Measurements from ENCODE around the gene FGFR4. TPM values are rescaled to one million over a fixed set of nuclear protein-coding genes. Genes with fewer than 3 reads are reported as not detected.

FGFR4 gene
- polyA plus RNA-seq, 1 donor (not counting 4 experiments of a cell fraction or from before 2014, with no cell fraction given) = 0.62 TPM

DNA sequence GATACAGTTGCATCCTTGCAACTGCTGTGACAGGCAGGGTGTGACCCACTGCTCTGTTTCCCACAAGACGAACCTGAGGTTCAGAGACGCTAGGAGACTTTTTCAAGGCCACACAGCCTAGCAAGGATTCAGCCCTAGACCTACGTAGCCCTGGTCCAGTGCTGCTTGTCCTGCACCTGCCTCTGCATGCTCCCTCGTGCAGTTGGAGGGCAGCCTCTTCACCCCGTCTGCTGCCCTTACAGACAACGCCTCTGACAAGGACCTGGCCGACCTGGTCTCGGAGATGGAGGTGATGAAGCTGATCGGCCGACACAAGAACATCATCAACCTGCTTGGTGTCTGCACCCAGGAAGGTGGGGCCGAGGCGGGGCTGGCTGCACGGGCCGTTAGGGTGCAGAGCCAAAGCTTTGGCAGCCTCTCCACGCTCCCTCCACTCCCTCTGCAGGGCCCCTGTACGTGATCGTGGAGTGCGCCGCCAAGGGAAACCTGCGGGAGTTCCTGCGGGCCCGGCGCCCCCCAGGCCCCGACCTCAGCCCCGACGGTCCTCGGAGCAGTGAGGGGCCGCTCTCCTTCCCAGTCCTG, 8.5 kb downstream of the FGFR4 start:
- Histone ChIP-seq H2AFZ (ENCODE audit: control insufficient read depth, low read length) (no peak overlapping the region), H4K20me1 (ENCODE audit: control insufficient read depth, extremely low read depth, insufficient read depth, low read length) (no peaks in the 10 kb centered on the region), H3K4me2 (ENCODE audit: control insufficient read depth, extremely low read depth, insufficient read depth, low read depth, low read length) (no peak overlapping the region), H3K4me3 (ENCODE audit: control insufficient read depth in 2 of 3, extremely low read depth in 1 of 3, insufficient read depth in 2 of 3, low read depth in 1 of 3, low read length in 3 of 3) (no peak overlapping the region), H3K9me1 (ENCODE audit: control insufficient read depth, extremely low read depth, insufficient read depth, low read length) (no peaks in the 10 kb centered on the region), H3K9me3 (ENCODE audit: control insufficient read depth, low read depth, low read length) (no peaks in the 10 kb centered on the region), H3K36me3 (ENCODE audit: control insufficient read depth in 2 of 2, extremely low read depth in 1 of 2, insufficient read depth in 2 of 2, low read length in 2 of 2) (no peaks in the 10 kb centered on the region), H3K9ac (ENCODE audit: control insufficient read depth, extremely low read depth, insufficient read depth, low read length) (no peak overlapping the region), H3K79me2 (ENCODE audit: control insufficient read depth, insufficient read depth, low read length) (no peaks in the 10 kb centered on the region), H3K27me3 (ENCODE audit: control insufficient read depth, extremely low read depth, insufficient read depth, low read length) (peaks cover 4% of the 10 kb centered on the region), H3K27ac (ENCODE audit: control insufficient read depth, insufficient read depth, low read length) (no peak overlapping the region), H3K4me1 (ENCODE audit: control insufficient read depth, extremely low read depth, insufficient read depth, low read length) (no peaks in the 10 kb centered on the region)
- FAIRE-seq = no peak
- dilution Hi-C loops (cut with MboI; ENCODE audit: extremely low pct_ligation_motif_present, low sequenced_read_pairs) = no loop called here
- TF ChIP-seq, protein P1, sequence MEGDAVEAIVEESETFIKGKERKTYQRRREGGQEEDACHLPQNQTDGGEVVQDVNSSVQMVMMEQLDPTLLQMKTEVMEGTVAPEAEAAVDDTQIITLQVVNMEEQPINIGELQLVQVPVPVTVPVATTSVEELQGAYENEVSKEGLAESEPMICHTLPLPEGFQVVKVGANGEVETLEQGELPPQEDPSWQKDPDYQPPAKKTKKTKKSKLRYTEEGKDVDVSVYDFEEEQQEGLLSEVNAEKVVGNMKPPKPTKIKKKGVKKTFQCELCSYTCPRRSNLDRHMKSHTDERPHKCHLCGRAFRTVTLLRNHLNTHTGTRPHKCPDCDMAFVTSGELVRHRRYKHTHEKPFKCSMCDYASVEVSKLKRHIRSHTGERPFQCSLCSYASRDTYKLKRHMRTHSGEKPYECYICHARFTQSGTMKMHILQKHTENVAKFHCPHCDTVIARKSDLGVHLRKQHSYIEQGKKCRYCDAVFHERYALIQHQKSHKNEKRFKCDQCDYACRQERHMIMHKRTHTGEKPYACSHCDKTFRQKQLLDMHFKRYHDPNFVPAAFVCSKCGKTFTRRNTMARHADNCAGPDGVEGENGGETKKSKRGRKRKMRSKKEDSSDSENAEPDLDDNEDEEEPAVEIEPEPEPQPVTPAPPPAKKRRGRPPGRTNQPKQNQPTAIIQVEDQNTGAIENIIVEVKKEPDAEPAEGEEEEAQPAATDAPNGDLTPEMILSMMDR (optimal IDR thresholded peaks at IDR 0.05 in 1 of 3, IDR thresholded peaks at IDR 0.05 in 1 of 3, conservative IDR thresholded peaks at IDR 0.05 in 1 of 3; ENCODE audit: extremely low read depth in 1 of 3, insufficient read depth in 2 of 3, low read length in 3 of 3) = no peak
- no peak for TF ChIP-seq EZH2 (IDR thresholded peaks at IDR 0.05; ENCODE audit: low read length)
- DNase-seq (ENCODE audit: low read depth, low spot score) = no peak

DNA sequence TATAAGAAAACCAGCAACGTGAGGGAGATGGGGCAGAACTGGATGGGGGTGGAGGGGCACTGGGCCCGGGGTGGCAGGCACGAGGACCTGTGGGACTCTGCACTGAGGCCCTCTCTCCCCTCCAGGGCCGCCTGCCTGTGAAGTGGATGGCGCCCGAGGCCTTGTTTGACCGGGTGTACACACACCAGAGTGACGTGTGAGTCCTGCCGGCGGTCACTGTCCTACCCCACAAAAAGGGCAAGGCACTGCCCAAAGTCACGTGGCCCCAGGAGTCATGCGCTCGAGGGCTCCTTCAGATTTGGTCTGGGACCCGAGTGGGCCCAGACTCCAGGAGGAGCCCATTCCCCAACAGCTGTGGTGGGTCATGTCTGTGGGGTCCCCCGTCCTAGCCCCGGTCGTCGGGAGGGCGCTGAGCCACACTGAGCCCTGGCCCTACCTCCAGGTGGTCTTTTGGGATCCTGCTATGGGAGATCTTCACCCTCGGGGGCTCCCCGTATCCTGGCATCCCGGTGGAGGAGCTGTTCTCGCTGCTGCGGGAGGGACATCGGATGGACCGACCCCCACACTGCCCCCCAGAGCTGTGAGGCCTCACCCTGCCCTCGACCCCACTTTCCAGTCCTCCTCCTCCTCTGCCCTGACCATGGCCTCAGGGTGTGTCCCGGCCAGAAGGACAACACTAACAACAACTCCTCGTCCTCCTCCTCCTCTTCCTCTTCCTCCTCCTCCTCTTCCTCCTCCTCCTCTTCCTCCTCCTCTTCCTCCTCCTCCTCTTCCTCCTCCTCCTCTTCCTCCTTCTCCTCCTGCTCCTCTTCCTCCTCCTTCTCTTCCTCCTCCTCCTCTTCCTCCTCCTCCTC, 9.7 kb downstream of the FGFR4 start:
- Histone ChIP-seq H3K27me3 (ENCODE audit: control insufficient read depth, extremely low read depth, insufficient read depth, low read length) (peaks cover 4% of the 10 kb centered on the region), H3K9me3 (ENCODE audit: control insufficient read depth, low read depth, low read length) (no peaks in the 10 kb centered on the region), H3K4me2 (ENCODE audit: control insufficient read depth, extremely low read depth, insufficient read depth, low read depth, low read length) (no peak overlapping the region), H3K9ac (ENCODE audit: control insufficient read depth, extremely low read depth, insufficient read depth, low read length) (no peak overlapping the region), H2AFZ (ENCODE audit: control insufficient read depth, low read length) (no peak overlapping the region), H3K9me1 (ENCODE audit: control insufficient read depth, extremely low read depth, insufficient read depth, low read length) (no peaks in the 10 kb centered on the region), H3K27ac (ENCODE audit: control insufficient read depth, insufficient read depth, low read length) (no peak overlapping the region), H3K4me1 (ENCODE audit: control insufficient read depth, extremely low read depth, insufficient read depth, low read length) (no peaks in the 10 kb centered on the region), H4K20me1 (ENCODE audit: control insufficient read depth, extremely low read depth, insufficient read depth, low read length) (no peaks in the 10 kb centered on the region), H3K36me3 (ENCODE audit: control insufficient read depth in 2 of 2, extremely low read depth in 1 of 2, insufficient read depth in 2 of 2, low read length in 2 of 2) (no peaks in the 10 kb centered on the region), H3K79me2 (ENCODE audit: control insufficient read depth, insufficient read depth, low read length) (no peaks in the 10 kb centered on the region), H3K4me3 (ENCODE audit: control insufficient read depth in 2 of 3, extremely low read depth in 1 of 3, insufficient read depth in 2 of 3, low read depth in 1 of 3, low read length in 3 of 3) (no peak overlapping the region)
- dilution Hi-C loops (cut with MboI; ENCODE audit: extremely low pct_ligation_motif_present, low sequenced_read_pairs) = no loop called here
- no peak for DNase-seq (ENCODE audit: low read depth, low spot score)
- no peak for TF ChIP-seq EZH2 (IDR thresholded peaks at IDR 0.05; ENCODE audit: low read length)
- TF ChIP-seq, protein P1 (optimal IDR thresholded peaks at IDR 0.05 in 1 of 3, IDR thresholded peaks at IDR 0.05 in 1 of 3, conservative IDR thresholded peaks at IDR 0.05 in 1 of 3; ENCODE audit: extremely low read depth in 1 of 3, insufficient read depth in 2 of 3, low read length in 3 of 3) = no peak
- no peak for FAIRE-seq
